NCI-H1092 treated with DMSO at 0.1 percent for 48 hours (cell line): ENCODE results near the gene RTN4.

ENCODE experiments used
- DNase-seq: peaks from one replicate; lab custom pipeline; 2025; lab: John Stamatoyannopoulos, UW

RTN4 gene

DNA sequence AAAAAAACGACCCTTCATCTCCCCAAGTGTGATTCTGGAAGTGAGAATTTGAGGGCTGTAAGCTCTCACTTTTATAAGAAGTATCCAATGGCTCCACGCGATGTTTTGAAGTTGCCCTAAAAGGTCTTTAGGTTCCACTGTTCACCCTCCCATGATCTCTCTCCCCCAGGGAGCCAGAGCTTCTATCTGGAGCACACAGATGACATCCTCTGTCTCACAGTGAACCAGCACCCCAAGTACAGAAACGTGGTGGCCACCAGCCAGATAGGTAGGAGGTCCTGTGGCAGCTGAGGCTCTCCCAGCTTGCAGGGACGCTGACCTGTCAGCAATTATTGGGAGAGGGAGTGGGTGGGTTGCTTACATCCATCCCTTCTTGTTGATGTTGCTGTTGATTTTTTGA lies 97.8 kb downstream of the RTN4 start:
- no peak for DNase-seq

DNA sequence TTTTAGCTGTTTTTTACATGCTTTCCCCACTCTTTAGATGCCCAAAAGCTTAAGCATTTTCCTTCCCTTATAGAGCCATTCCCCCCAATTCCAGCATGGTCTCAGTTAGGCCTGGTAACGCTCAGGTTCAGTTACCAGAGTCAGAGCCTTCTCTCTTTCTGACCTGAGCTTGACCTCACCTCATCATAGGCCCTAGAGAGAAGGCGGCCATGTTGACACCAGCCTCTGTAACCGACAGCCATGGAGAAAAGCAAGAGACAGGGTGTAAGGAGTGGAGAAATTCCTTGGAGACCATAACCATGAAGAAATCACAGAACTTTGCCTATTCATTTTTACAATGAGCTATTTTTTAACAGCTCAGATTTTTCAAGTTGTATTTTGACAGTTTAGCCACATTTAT lies 99.4 kb downstream of the RTN4 start:
- no peak for DNase-seq

DNA sequence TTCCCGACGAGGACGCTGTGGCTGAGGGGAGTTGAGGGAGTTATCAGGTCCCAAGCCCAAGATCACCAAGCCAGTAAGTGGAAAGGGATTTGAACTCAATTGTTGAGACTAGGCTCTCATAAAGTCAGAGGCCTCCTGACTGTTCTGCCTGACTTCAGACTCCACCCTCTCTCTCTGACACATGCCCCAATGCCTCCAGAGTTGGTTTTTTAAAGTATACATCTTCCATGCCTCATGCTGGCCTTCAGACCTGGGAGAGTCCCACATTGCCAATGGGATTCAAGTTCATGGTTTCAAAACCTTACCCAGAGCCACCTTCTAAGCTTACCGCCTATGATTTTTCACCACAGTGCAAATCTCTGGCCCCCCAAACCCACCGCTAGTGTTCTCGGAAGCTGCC lies 100.8 kb downstream of the RTN4 start:
- no peak for DNase-seq

DNA sequence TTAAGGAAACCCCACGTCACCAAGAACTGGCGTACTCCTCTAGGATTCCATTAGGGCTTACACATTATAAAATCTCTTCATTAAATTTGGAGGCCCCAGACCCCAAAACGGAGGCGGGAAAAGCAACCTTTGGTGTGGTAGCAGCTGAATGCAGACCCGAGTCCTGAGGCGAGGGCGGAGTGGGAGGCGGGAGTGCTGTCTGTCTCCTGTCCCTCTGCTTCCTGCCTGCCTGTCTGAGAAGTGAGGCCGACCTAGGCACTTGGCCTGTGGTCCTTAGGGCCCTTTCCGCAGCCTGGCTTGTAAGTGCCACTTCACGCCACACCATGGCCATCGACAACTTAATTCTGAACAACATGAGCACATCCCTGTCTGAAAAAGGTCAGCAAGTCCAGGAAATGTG lies 102.1 kb downstream of the RTN4 start:
- DNase-seq, result no peak

DNA sequence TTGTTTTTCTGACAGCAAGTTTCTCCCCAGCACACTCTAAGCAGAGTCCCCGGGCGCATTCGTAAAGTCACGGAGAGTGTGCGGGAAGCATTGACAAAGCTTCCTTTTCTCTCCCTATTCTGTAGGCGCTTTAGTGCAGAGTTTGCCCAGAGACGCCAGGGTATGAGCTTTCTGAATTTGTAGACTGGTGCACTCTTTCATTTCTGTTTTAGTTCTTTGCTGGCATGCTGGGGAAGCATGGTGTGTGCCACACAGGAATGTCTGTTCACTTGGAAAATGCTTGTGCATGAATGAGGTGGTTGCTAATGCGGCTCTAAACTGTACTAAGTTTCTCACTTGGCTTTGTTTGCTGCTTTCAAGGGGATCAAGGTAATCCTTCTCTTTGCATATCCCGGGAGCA lies 102.6 kb downstream of the RTN4 start:
- DNase-seq, result no peak

DNA sequence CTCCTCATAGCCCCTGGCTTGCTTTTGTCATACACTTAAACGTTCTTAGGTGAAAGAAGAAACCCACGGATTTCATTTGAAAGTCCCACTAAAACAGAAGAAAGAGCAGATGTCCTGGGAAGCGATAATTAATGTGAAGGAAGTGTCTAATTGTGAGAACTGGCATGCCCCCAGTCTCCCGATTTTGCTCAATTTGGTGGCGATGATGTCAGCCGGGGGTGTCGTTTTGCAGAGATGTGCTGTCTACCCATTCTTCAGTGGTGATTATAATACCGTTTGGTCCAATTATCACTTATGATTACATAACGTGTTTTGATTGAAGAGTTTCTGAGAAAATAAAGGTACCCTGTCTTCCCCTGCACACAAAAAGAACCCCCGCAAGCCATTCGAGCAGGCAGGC lies 103.1 kb downstream of the RTN4 start:
- no peak for DNase-seq

DNA sequence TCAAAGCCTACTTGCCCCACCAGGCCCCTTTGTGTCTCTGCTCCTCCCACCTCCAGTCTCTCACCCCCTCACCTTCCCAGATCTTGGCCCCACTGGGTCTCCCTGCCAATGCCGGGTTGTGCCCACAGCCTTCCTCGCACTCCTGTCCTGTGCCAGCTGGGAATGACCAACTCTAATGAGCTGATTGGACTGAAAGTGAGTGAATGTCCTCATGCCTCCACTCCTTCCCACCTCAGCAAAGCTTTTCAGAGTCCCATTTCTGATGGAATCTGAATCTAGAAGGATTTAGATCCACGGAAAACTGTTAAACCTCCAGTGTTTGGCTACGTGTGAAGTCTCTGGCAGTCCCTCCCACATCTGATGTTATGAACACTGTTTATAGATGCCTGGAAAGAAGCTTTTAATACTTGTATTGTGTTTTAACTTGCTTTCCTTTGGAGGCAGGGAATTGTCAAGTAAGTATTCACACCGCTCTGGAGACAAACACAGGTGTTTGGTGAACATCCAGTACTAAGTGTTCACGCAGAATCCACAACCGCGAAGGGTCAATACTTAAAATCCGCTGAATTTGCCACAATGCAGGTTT lies 103.9 kb downstream of the RTN4 start:
- no peak for DNase-seq

DNA sequence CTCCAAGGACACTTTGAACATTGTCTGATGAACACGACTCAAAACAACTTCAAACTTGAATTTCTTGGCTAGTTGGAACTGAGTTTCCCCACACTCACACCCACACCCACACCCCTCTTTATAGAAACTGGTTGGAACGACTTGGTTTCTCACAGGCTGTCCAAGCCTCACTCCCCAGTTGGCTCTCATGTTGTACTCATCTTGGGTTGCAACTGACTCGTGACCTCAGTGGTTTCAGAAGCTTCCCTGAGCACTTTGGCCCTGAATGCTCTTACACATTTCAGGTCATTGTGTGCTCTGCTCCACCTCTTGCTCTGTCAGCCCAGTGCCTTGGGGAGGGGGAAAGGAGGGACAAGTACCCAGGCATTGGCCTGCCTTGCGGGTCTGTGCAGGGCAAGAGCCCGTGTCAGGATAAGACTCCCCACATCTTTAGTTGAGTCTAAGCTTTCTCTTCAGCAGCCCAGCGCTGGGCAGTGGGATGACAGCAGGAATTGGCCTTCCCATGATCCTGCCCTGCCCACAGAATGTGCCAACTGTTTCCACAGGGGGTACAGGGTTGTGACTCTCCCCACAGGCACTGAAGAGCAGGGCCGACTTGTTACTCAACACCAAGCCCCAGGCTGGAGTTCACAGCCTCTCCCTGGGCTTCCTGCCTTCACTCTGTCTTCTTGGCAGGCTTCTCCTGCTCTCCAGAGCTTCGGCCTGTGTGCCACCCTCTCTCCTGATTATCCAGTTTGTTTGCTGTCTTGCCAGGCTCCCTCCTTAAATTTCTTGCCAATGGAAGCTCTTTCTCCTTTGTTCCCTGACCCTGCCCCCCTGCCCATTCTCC lies 104.6 kb downstream of the RTN4 start:
- no peak for DNase-seq

DNA sequence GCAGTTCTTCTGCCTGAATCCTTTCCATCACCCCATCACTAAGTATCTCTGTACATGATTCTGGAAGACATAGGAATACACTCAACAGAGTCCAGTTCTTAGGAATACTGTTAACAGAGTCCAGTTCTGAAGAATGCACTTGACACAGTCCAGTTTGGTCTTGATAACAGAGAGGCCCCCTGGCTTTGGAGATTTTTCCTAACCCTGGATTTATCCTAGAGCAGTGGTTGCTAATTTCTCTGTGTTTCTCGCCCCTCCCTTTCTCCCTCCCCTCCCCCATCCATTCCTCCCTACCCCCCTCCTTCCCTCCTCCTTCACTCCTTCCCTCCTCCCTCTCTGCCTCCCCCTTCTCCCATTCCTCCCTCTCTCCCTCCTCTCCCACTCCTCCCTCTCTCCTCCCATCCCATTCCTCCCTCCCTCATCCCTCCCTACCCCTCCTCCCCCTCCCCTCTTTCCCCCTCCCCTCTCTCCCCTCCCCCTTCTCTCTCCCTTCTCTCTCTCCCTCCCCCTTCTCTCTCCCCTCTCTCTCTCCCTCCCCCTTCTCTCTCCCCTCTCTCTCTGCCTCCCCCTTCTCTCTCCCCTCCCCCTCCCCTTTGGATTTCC lies 105.4 kb downstream of the RTN4 start:
- no peak for DNase-seq

DNA sequence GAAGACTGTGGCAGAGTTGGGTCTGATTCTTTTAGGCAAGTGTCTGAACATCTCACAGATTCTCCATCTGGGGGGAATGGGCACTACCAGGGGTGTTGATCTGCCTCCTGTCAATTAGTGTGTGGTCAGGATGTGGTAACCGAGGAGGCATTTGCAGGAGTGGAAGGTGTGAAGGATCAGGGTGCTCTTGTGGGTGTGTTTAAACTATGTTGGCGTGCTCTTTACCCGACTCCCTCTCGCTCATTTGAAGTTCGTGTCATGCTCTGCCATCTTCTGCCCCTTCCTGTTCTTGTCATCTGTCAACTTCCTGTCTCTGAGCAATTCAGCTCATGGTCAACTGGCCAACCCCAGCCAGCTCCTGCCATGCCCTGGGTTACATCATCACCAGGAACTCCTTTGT lies 107.9 kb downstream of the RTN4 start:
- DNase-seq, result no peak

DNA sequence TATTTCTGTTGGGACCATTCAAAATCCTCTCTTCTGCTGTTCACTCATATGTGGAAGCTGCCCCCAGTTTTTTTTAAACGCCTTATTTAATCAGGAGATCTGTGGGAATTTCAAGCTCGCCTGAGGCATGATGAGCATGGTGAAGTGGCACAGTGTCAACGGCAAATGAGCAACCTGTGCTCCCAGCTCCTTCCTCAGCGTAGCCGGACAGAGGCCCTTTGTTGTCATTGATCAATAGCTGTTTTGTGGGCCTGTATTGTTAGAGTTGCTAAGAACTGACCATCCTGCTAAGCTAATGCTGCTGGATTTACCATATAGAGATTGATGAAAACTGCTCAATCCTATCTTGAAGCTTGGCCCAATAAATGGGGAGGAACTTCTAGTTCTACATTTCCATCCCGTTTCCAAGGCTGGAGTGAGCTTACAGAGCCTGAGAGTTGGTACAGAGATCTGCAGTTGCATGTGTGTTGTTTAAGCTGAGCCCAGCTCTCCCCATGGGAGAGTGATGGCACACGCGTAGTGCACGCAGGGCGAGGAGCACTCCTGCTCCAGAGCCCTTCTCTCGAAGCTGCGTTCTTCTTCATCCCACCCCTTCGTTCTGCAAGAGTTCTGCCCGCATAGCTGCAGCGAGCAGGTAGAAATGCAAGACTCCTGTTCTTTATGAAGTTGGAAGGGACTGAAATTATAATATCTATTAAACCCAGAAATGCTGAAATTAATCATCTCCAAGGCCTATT lies 108.8 kb downstream of the RTN4 start:
- DNase-seq, result no peak

DNA sequence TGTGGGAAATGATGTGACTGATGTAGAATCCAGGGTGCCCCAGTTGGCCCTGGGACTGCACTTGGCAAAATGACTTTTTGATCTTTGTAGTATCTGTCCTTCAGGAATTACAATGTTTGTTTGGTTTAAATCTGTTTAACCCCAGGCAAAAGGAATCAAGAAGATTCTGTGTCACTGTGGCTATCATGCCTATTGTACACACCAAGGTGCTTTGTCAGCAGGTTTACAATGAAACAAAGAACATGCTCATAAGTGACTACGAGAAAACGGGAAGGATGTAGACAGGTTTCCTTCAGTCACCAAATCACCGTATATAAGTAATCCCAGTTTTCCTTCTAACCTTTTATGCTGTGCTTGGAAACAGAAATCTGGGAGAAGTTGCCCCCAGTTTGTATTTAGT lies 109.5 kb downstream of the RTN4 start:
- DNase-seq, result no peak

DNA sequence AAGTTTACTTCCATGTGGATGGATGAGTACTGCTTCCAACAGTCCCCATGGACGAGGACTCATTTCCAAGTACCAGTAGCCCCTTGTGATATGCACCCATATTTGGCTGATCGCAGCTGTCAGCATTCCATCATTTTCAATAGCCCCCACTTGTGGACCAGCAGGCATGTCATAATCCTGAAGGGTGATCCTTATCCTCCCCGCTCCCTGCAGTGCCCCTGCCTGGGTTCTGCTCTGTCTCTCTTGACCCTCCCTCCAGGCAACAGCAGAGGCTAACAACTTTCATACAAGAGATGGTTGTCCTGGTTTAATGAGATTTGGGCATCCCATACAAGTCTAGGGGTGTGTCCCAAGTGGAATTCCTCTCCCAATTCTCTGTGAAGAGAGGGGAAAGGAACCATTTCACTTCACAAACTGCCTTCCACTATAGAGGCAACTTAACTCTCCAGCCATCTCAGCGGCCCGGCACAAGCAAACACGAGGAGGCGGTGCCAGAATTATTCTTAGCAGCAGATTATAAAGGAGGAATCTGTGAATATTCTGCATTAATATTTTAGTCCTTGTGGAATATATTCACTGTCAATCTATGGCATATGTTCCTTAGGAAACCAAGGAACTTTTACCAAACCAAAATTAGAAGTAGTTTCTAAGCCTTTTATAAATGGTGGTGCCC lies 110.7 kb downstream of the RTN4 start:
- no peak for DNase-seq

DNA sequence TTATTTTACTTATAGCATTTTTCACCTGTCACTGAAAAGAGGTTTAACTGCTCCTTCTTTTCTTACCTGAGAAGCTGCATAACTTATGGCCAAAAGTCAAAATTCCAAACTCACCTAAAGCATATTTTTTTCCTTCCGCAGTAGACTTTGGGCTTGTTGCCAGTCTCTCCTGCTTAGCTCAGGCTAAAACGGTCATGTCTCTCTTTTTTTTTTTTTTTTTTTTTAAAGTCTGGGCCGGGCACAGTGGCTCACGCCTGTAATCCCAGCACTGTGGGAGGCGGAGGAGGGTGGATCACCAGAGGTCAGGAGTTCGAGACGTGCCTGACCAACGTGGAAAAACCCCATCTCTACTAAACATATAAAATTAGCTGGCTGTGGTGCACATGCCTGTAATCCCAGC lies 113.5 kb downstream of the RTN4 start:
- no peak for DNase-seq

DNA sequence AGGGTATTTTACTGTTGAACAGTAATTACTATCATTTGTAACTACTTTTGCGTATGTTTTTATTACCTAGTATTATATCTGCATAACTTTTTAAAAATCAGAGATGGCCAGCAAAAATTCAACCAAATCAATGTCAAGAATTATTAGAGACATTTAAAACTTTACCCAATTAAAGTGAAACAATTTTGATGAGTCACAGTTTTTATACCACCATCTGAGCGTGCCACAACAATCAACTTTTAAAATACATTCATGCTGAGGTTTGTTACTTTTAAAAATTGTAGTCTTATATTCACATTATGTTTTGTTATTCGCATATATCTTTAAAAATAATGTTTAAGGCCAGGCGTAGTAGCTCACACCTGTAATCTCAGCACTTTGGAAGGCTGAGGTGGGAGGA lies 114.9 kb downstream of the RTN4 start:
- no peak for DNase-seq

DNA sequence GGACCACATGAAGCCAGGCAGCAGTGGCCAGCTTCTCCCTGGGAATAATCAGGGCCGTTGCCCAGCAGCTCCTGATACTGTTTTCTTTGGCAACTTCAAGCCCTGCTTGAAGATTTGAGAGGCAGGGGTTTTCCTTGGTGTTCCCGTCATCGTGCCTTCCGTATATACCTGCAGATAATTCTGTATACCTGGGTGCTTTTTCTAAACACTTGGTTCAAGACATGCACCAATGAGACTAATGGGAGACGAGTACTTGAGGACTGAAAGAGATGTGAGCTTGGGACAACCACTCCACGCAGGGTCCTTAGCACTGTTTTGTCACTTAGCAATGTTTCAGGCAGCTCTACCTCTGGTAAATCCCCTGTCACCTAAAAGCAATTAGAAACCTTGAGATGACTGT lies 118.8 kb downstream of the RTN4 start:
- no peak for DNase-seq

DNA sequence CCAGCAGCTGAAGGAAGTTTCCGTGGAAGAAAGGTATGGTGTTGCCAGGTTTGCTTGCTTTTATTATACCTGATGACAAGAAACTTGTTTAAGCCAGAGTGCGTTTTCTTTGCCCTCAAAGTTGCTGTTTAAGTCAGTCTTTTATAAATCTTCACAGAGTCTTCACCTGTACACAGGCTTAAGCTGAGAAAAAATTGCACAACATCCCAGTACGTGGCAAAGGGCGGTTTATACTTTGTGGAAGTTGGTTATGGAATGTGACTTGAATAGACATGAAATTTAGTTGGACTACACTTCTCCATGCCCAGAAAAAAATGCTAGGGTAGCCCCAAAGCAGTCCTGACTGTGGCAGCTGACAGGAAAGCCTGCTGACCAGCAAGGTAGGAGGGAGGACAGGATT lies 121.5 kb downstream of the RTN4 start:
- DNase-seq, result no peak

DNA sequence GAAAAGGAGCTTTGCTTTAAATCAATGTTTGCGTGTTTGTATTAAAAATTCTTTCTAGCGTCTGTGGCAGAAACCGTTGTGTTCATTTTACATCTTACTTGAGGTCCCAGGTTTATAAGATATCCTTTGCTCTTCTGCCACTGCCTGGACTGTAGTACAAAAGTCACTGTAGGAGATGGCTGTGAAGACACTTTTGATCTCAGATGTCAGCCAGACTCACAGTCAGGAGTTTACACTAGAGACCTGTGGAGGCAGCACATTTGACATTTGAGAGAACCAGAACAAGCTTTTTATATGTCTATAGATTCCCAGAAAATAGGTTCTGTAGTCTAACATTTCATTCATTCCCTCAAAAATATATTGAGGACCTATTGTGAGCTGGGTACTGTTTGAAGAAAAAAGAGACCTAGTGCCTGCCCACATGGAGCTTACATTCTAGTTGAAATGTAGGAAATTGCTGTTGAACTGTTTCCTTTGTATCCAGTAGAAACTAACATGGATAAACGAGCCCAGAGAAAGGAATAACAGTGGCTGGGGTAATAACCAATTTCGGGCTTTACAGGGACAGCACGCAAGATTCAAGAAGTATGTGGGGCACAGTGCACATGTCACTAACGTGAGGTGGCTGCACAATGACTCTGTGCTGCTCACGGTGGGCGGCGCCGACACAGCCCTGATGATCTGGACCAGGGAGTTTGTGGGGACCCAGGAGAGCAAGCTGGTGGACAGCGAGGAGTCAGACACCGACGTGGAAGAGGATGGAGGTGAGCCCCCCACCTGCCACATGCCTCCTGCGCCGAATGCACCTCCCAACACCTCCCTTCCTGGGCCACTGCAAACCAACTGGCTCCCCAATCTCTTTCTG lies 122.3 kb downstream of the RTN4 start:
- DNase-seq, result no peak

DNA sequence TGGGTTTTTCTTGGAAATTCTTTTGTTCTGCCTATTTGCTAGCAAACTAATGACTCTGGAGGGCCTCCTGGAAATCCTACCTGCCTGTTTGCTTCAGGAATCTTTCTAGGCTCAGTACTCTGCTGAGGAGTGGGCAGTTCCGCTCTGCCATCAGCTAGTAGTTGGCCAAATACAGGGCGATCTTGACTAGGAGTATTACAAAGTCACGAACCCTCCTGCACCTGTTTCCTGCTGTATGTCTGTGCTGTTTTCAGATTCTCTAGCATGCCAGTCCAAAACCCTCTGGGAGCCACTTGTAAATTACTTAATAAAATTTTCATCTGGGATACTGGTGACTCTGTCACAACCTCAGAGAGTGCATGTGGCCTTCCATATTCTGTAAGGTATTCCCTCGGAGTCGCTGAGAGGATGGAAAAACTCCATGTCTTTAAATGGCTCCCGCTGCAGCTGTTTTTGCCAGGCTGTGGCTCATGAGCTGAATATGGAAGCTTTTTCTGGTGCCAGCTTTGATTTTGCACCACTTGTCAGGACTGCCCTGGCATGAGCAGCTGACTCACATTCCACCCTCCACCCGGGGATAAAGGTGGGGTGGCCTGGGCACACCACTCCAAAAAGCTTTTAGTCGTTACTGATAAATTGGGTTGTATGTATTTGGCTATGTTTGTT lies 123.0 kb downstream of the RTN4 start:
- no peak for DNase-seq

DNA sequence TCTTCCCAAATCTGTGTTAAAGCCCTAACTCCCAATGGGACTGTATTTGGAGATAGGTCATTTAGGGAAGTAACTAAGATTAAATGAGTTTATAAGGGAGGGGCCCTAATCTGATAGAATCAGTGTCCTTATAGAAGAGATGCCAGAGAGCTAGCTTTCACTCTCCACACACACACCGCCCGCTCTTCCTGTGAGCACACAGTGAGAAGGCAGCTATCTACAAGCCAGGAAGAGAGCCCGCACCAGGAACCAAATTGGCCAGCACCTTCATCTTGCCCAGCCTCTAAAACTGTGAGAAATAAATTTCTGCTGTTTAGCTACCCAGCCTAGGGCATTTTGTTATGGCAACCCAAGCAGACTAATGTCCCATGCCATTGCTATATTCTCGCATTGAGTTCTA lies 125.2 kb downstream of the RTN4 start:
- no peak for DNase-seq

DNA sequence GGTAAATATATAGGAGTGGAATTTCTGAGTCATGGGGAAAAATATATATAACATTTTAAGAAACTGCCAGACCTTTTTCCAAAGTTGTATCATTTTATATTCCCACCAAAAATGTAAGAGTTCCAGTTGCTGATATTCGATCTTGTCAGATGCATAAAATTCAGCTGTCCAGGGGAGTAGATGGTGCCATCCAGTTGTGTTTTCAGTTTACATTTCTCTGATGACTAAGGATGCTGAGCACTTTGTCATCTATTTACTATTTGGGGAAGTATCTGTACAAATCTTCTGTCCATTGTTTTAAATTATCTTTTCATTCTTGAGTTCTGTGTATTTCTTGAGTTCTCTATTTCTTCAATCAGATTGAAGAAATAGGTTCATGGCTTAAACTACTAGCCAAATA lies 126.1 kb downstream of the RTN4 start:
- no peak for DNase-seq
